HL-60 (cell line): ENCODE results near the gene DUS2.

Experiments used
- CTCF ChIP-seq: IDR thresholded peaks from one replicate; pipeline ENCODE4 v1.5.1; 2011; ENCODE audit warnings: low read length, control low read depth, inconsistent platforms; ENCODE audit not compliant: insufficient read depth
- GABPA ChIP-seq: IDR thresholded peaks from 2 replicates; pipeline ENCODE4 v1.6.1; 2012; ENCODE audit warnings: low read depth
- POLR2AphosphoS5 ChIP-seq: IDR thresholded peaks from 2 replicates; pipeline ENCODE4 v1.6.1; 2012; ENCODE audit warnings: low read depth
- REST ChIP-seq: IDR thresholded peaks from 2 replicates; pipeline ENCODE4 v1.6.1; 2012; ENCODE audit warnings: low read depth; ENCODE audit not compliant: insufficient replicate concordance

GRCh38 chr16:68111379-68111778 lies 88.3 kb downstream of the DUS2 start:
- TF ChIP-seq CTCF (no peak), REST (no peak), GABPA (no peak), POLR2AphosphoS5 (no peak)
